H9 (cell line): ENCODE data around the gene FBRSL1. TPM values are rescaled to one million over a fixed set of nuclear protein-coding genes. Genes with fewer than 3 reads are reported as not detected.

Source experiments
- DNase-seq: peaks from one replicate; pipeline ENCODE4 v3.0.0-alpha.2; 2017
- H2AFZ ChIP-seq: one replicate; pipeline ENCODE4 v1.6.1; 2013; ENCODE audit warnings: mild to moderate bottlenecking, low read length, control low read depth, moderate library complexity
- H2AK5ac ChIP-seq: 2 replicates; pipeline ENCODE4 v1.6.1; 2013; ENCODE audit warnings: low read length, control low read depth, mixed read lengths; ENCODE audit not compliant: insufficient read length
- H2BK120ac ChIP-seq: one replicate; pipeline ENCODE4 v1.6.1; 2013; ENCODE audit warnings: low read depth, mild to moderate bottlenecking, low read length, control low read depth, inconsistent platforms; ENCODE audit not compliant: poor library complexity, severe bottlenecking
- H2BK12ac ChIP-seq: 2 replicates; pipeline ENCODE4 v1.6.1; 2013; ENCODE audit warnings: low read length, control low read depth, mixed read lengths, low read depth; ENCODE audit not compliant: insufficient read length
- H2BK15ac ChIP-seq: 2 replicates; pipeline ENCODE4 v1.6.1; 2013; ENCODE audit warnings: low read depth, low read length, control low read depth
- H2BK20ac ChIP-seq: one replicate; pipeline ENCODE4 v1.6.1; 2013; ENCODE audit warnings: low read depth, mild to moderate bottlenecking, low read length, control low read depth, inconsistent platforms; ENCODE audit not compliant: poor library complexity, severe bottlenecking
- H2BK5ac ChIP-seq: 2 replicates; pipeline ENCODE4 v1.6.1; 2013; ENCODE audit warnings: low read length, control low read depth, mixed read lengths; ENCODE audit not compliant: insufficient read length
- H3K14ac ChIP-seq: 2 replicates; pipeline ENCODE4 v1.6.1; 2013; ENCODE audit warnings: low read length, control low read depth; ENCODE audit not compliant: insufficient read depth
- H3K18ac ChIP-seq: 2 replicates; pipeline ENCODE4 v1.6.1; 2013; ENCODE audit warnings: low read depth, mild to moderate bottlenecking, mixed read lengths, low read length, control low read depth; ENCODE audit not compliant: insufficient read length
- H3K23ac ChIP-seq: 2 replicates; pipeline ENCODE4 v1.6.1; 2013; ENCODE audit warnings: low read length, control low read depth, mixed read lengths, low read depth; ENCODE audit not compliant: insufficient read length
- H3K23me2 ChIP-seq: 2 replicates; pipeline ENCODE4 v1.6.1; 2013; ENCODE audit warnings: low read depth, mild to moderate bottlenecking, mixed read lengths, low read length, control low read depth; ENCODE audit not compliant: insufficient read length, poor library complexity, severe bottlenecking
- H3K27ac ChIP-seq: 2 replicates; pipeline ENCODE4 v1.5.1; 2013; ENCODE audit warnings: low read length, control low read depth, mixed read lengths, low read depth; ENCODE audit not compliant: insufficient read length
- H3K27me3 ChIP-seq: 2 replicates; pipeline ENCODE4 v1.6.1; 2013; ENCODE audit warnings: low read length, control low read depth, inconsistent platforms; ENCODE audit not compliant: insufficient read depth
- H3K4ac ChIP-seq: 2 replicates; pipeline ENCODE4 v1.6.1; 2013; ENCODE audit warnings: low read depth, mild to moderate bottlenecking, control low read depth, inconsistent platforms, low read length, moderate library complexity
- H3K4me1 ChIP-seq: 2 replicates; pipeline ENCODE4 v1.6.1; 2013; ENCODE audit warnings: low read length, control low read depth, inconsistent platforms; ENCODE audit not compliant: insufficient read depth
- H3K4me2 ChIP-seq: 2 replicates; pipeline ENCODE4 v1.6.1; 2013; ENCODE audit warnings: low read length, control low read depth, mixed read lengths; ENCODE audit not compliant: insufficient read length, insufficient read depth
- H3K56ac ChIP-seq: 2 replicates; pipeline ENCODE4 v1.6.1; 2013; ENCODE audit warnings: low read depth, mild to moderate bottlenecking, mixed read lengths, low read length, control low read depth; ENCODE audit not compliant: insufficient read length
- H3K79me1 ChIP-seq: 2 replicates; pipeline ENCODE4 v1.6.1; 2013; ENCODE audit warnings: low read depth, mild to moderate bottlenecking, moderate library complexity, low read length, control low read depth, inconsistent platforms; ENCODE audit not compliant: insufficient read depth, poor library complexity, severe bottlenecking
- H3K79me2 ChIP-seq: 2 replicates; pipeline ENCODE4 v1.6.1; 2013; ENCODE audit warnings: low read length, control low read depth, inconsistent platforms; ENCODE audit not compliant: insufficient read depth
- H3K9ac ChIP-seq: 2 replicates; pipeline ENCODE4 v1.6.1; 2013; ENCODE audit warnings: low read length, control low read depth, mixed read lengths; ENCODE audit not compliant: insufficient read length; ENCODE audit errors: extremely low read depth
- H3K9me3 ChIP-seq: one replicate; pipeline ENCODE4 v1.6.1; 2013; ENCODE audit warnings: low read depth, low read length, inconsistent platforms; ENCODE audit not compliant: control insufficient read depth
- H3T11ph ChIP-seq: one replicate; pipeline ENCODE4 v1.6.1; 2013; ENCODE audit warnings: mild to moderate bottlenecking, low read length, control low read depth, inconsistent platforms
- H4K20me1 ChIP-seq: one replicate; pipeline ENCODE4 v1.6.1; 2013; ENCODE audit not compliant: control insufficient read depth, insufficient read length, insufficient read depth
- H4K5ac ChIP-seq: 2 replicates; pipeline ENCODE4 v1.6.1; 2013; ENCODE audit warnings: low read depth, mild to moderate bottlenecking, mixed read lengths, low read length, control low read depth; ENCODE audit not compliant: insufficient read length
- H4K8ac ChIP-seq: replicated peaks from 2 replicates; pipeline ENCODE4 v1.6.1; 2013; ENCODE audit warnings: low read length, control low read depth, mixed read lengths, low read depth; ENCODE audit not compliant: insufficient read length
- H4K91ac ChIP-seq: 2 replicates; pipeline ENCODE4 v1.6.1; 2013; ENCODE audit warnings: low read depth, mild to moderate bottlenecking, moderate library complexity, mixed read lengths, low read length, control low read depth; ENCODE audit not compliant: insufficient read length
- H3K27ac Mint-ChIP-seq, 3 experiments: 2 replicates in 2 of 3; 3 replicates in 1 of 3; pipeline ENCODE4 v1.8.0; 2020 to 2021; ENCODE audit warnings: mixed read lengths in 3 of 3, mild to moderate bottlenecking in 1 of 3, moderate library complexity in 1 of 3
- H3K27me3 Mint-ChIP-seq: 2 replicates; pipeline ENCODE4 v1.8.0; 2021; ENCODE audit warnings: low read depth, mild to moderate bottlenecking, moderate library complexity, mixed read lengths
- H3K36me3 Mint-ChIP-seq, 3 experiments: 2 replicates in 2 of 3; 3 replicates in 1 of 3; pipeline ENCODE4 v1.8.0; 2020 to 2021; ENCODE audit warnings: low read depth in 3 of 3, mixed read lengths in 3 of 3; ENCODE audit not compliant: insufficient read depth in 1 of 3
- H3K4me1 Mint-ChIP-seq, 2 experiments: 2 replicates each; pipeline ENCODE4 v1.8.0; 2020; ENCODE audit warnings: mixed read lengths in 2 of 2
- H3K4me3 Mint-ChIP-seq, 2 experiments: 2 replicates in 1 of 2; 3 replicates in 1 of 2; pipeline ENCODE4 v1.8.0; 2020 to 2021; ENCODE audit warnings: mild to moderate bottlenecking in 2 of 2, mixed read lengths in 2 of 2, moderate library complexity in 1 of 2
- H3K9me3 Mint-ChIP-seq, 2 experiments: 2 replicates in 1 of 2; 3 replicates in 1 of 2; pipeline ENCODE4 v1.8.0; 2020; ENCODE audit warnings: mild to moderate bottlenecking in 2 of 2, mixed read lengths in 2 of 2, moderate library complexity in 1 of 2
- WGBS: extraction: QIAGEN DNeasy Blood & Tissue Kit; methylation state at CpG from one replicate; pipeline ENCODE4 v1.1.7; 2013; ENCODE audit warnings: missing lambda C conversion rate, low lambda C conversion rate, mixed read lengths; ENCODE audit not compliant: insufficient read length; ENCODE audit errors: extremely low coverage; 5-methylcytosine and 5-hydroxymethylcytosine counted together
- total RNA-seq: library from RNA; stranded (reverse); gene quantifications from 2 replicates; pipeline ENCODE4 v1.2.1, GENCODE V29; 2021
- TF ChIP-seq, protein P1 (sequence below): fragments of 200-600 bp; sonication (generic); conservative IDR thresholded peaks from 3 replicates; pipeline ENCODE4 v1.8.0; 2021; ENCODE audit warnings: antibody characterized with exemption, mild to moderate bottlenecking

Gene FBRSL1
- total RNA-seq, 1 experiment from 2014 or later, result 90.8 TPM

DNA sequence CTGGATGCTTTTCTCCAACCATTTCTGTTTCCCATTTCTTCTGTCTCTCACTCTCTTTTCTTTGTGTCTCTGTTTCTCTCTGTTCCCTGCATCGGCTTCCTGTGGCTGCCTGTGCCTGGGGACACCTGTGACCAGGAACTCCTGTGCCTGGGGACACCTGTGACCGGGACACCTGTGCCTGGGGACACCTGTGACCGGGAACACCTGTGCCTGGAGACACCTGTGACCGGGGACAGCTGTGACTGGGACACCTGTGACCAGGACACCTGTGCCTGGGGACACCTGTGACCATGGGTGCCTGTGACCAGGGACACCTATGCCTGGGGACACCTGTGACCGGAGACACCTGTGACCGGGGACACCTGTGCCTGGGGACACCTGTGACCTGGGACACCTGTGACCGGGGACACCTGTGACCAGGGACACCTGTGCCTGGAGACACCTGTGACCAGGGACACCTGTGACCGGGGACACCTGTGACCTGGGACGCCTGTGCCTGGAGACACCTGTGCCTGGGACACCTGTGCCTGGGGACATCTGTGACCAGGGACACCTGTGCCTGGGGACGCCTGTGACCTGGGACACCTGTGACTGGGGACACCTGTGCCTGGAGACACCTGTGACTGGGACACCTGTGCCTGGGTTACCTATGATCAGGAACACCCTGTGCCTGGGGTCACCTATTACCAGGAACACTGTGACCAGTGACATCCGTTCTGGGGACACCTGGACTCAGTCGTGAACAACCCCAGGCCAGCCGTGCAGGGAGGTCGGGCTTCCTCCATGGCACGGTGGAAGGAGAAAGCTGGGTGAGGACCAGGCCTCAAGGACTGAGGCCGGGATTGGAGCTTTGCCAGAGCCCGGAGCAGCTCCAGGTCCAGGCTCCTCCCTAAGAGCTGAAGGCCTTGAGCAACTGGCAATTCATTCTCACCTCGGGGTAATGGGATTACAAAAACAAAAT lies 23.4 kb upstream of the FBRSL1 start:
- no peak overlapping the region for H2BK20ac ChIP-seq
- Mint-ChIP-seq H3K36me3 (no peaks in the 10 kb centered on the region), H3K4me3 (no peak overlapping the region), H3K9me3 (no peaks in the 10 kb centered on the region; a peak in 3 of 5 replicates), H3K27me3 (peaks cover 44% of the 10 kb centered on the region), H3K27ac (no peak overlapping the region), H3K4me1 (peaks cover 16 to 18% of the 10 kb centered on the region in 2 experiments)
- H3K56ac ChIP-seq, result no peak overlapping the region
- H2BK15ac ChIP-seq, result no peak overlapping the region
- H4K8ac ChIP-seq, result no peak overlapping the region
- H2AK5ac ChIP-seq, result no peak overlapping the region
- no peak overlapping the region for H3K9ac ChIP-seq
- H3K79me1 ChIP-seq, result no peaks in the 10 kb centered on the region
- H4K5ac ChIP-seq, result no peak overlapping the region
- H4K20me1 ChIP-seq, result no peaks in the 10 kb centered on the region
- no peak overlapping the region for H3K27ac ChIP-seq
- no peak overlapping the region for H4K91ac ChIP-seq
- H3K79me2 ChIP-seq, result no peaks in the 10 kb centered on the region
- H3K4me1 ChIP-seq, result no peaks in the 10 kb centered on the region
- H2BK12ac ChIP-seq, result no peak overlapping the region
- H3K23ac ChIP-seq, result no peak overlapping the region
- H3T11ph ChIP-seq, result no peak overlapping the region
- no peak for DNase-seq
- no peak overlapping the region for H3K14ac ChIP-seq
- H3K4ac ChIP-seq, result no peak overlapping the region
- H3K4me2 ChIP-seq, result no peak overlapping the region
- H3K18ac ChIP-seq, result no peak overlapping the region
- H2BK5ac ChIP-seq, result no peak overlapping the region
- no peak overlapping the region for H2BK120ac ChIP-seq
- WGBS, result no CpG with 5 or more reads among the region's 18 CpGs
- TF ChIP-seq, protein P1, sequence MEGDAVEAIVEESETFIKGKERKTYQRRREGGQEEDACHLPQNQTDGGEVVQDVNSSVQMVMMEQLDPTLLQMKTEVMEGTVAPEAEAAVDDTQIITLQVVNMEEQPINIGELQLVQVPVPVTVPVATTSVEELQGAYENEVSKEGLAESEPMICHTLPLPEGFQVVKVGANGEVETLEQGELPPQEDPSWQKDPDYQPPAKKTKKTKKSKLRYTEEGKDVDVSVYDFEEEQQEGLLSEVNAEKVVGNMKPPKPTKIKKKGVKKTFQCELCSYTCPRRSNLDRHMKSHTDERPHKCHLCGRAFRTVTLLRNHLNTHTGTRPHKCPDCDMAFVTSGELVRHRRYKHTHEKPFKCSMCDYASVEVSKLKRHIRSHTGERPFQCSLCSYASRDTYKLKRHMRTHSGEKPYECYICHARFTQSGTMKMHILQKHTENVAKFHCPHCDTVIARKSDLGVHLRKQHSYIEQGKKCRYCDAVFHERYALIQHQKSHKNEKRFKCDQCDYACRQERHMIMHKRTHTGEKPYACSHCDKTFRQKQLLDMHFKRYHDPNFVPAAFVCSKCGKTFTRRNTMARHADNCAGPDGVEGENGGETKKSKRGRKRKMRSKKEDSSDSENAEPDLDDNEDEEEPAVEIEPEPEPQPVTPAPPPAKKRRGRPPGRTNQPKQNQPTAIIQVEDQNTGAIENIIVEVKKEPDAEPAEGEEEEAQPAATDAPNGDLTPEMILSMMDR, result no peak
- no peak overlapping the region for H2AFZ ChIP-seq
- no peaks in the 10 kb centered on the region for H3K23me2 ChIP-seq
- H3K9me3 ChIP-seq, result no peaks in the 10 kb centered on the region
- peaks cover 13% of the 10 kb centered on the region; the same call in 1 of the 2 replicates for H3K27me3 ChIP-seq
